SK-N-MC (cell line): ENCODE measurements around the gene FRA10AC1.

Source experiments
- DNase-seq: peaks from one replicate; pipeline ENCODE4 v3.0.0-alpha.2; 2011; ENCODE audit warnings: low read depth, low spot score
- H3K27ac ChIP-seq: fragments of 200-600 bp; sonication (generic); 2 replicates; pipeline ENCODE4 v1.5.1; 2016; ENCODE audit warnings: mixed run types
- H3K36me3 ChIP-seq: fragments of 200-600 bp; sonication (generic); 2 replicates; pipeline ENCODE4 v1.6.1; 2017; ENCODE audit warnings: antibody characterized with exemption, low read length, mixed read lengths; ENCODE audit not compliant: insufficient read depth
- H3K4me3 ChIP-seq: fragments of 200-600 bp; sonication (generic); 2 replicates; pipeline ENCODE4 v1.5.1; 2016
- H3K9ac ChIP-seq: fragments of 200-600 bp; sonication (generic); 2 replicates; pipeline ENCODE4 v1.8.0; 2017; ENCODE audit warnings: mixed run types, mixed read lengths; ENCODE audit not compliant: insufficient read length
- H3K9me3 ChIP-seq: fragments of 200-600 bp; sonication (generic); 2 replicates; pipeline ENCODE4 v1.6.1; 2017; ENCODE audit warnings: low read depth, mild to moderate bottlenecking, antibody characterized with exemption, low read length, moderate library complexity, mixed read lengths
- EZH2 ChIP-seq: fragments of 200-600 bp; sonication (generic); IDR thresholded peaks from one replicate; pipeline ENCODE4 v1.6.1; 2017; ENCODE audit warnings: antibody characterized with exemption
- FOXP2 ChIP-seq: optimal IDR thresholded peaks from 2 replicates; pipeline ENCODE3; 2011; ENCODE audit warnings: mild to moderate bottlenecking, moderate library complexity; ENCODE audit not compliant: insufficient read depth; ENCODE audit errors: extremely low read length, control extremely low read depth
- POLR2AphosphoS5 ChIP-seq: IDR thresholded peaks from 2 replicates; pipeline ENCODE4 v1.6.1; 2012; ENCODE audit warnings: mild to moderate bottlenecking, low read depth, low read length, borderline replicate concordance

FRA10AC1 gene

GRCh38 chr10:93687737-93688136 is 14.7 kb downstream of the FRA10AC1 start:
- DNase-seq = no peak
- Histone ChIP-seq H3K36me3 (no peaks in the 10 kb centered on the region), H3K9me3 (no peaks in the 10 kb centered on the region)

GRCh38 chr10:93680412-93681047 is 21.9 kb downstream of the FRA10AC1 start:
- H3K36me3 ChIP-seq = no peaks in the 10 kb centered on the region; the same call in 1 of the 2 replicates
- no peak overlapping the region for H3K9ac ChIP-seq
- H3K4me3 ChIP-seq = no peak overlapping the region
- DNase-seq = no peak
- TF ChIP-seq POLR2AphosphoS5 (no peak), EZH2 (no peak), FOXP2 (no peak)
- H3K27ac ChIP-seq = no peak overlapping the region
- H3K9me3 ChIP-seq = no peaks in the 10 kb centered on the region

More at GRCh38 chr10:93687737-93688136, 14.7 kb downstream of the FRA10AC1 start:
- no peak overlapping the region for H3K4me3 ChIP-seq
- no peak overlapping the region for H3K27ac ChIP-seq
- TF ChIP-seq EZH2 (no peak), FOXP2 (no peak), POLR2AphosphoS5 (no peak)
- no peak overlapping the region for H3K9ac ChIP-seq

DNA sequence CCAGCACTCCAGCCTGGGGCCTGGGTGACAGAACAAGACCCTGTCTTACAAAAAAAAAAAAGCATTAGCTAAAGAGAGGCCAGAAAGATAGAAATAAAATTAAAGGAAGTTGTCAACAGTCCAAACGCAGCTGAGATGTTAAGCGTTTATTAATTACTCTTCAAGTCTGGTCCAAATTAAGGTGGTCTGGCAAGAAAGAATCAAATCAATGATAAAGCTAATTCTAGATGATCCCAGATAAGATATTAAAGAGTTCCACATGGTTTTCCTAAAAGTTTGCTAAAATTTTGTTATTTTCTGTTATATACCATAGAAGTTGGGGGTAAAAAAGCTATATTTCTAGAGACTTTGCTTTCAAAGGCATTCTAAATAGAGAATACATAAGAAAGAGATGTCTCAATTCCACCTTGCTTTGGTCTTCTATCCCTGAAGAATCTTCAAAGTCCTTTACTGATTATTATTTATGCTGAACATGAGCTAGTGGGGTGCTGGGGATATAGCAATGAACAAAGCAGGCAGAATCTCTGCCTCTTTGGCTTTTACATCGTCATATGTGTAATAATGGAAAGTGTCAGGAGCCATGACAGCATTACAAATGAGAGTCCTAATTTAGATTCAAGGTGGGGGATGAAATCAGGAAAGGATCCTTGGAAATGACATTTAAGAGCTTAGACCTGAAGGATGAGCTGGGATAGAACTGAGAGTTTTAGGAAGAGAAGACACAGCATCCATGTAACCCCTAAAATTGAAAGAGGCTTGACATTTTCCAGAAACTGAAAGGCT is 23.4 kb downstream of the FRA10AC1 start:
- no peak overlapping the region for H3K4me3 ChIP-seq
- H3K9ac ChIP-seq = no peak overlapping the region
- no peaks in the 10 kb centered on the region for H3K9me3 ChIP-seq
- no peak for DNase-seq
- TF ChIP-seq FOXP2 (no peak), EZH2 (no peak), POLR2AphosphoS5 (no peak)
- no peak overlapping the region for H3K27ac ChIP-seq
- H3K36me3 ChIP-seq = no peaks in the 10 kb centered on the region; the same call in 1 of the 2 replicates

DNA sequence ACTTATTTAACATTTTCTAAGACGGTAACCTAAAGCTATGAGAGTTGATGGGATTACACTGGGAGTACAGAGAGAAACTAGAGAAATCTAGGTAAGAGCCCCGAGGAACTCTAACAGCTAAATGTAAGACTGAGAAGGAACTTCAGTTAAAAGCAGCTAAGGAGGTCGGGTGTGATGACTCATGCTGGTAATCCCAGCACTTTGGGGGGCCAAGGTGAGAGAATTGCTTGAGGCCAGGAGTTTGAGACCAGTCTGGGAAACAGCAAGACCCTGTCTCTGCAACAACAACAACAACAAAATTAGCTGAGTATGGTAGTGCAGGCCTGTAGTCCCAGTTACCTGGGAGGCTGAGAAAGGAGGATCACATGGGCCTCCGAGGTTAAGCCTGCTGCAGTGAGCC is 24.0 kb downstream of the FRA10AC1 start:
- TF ChIP-seq FOXP2 (no peak), POLR2AphosphoS5 (no peak), EZH2 (no peak)
- Histone ChIP-seq H3K9me3 (no peaks in the 10 kb centered on the region), H3K36me3 (no peaks in the 10 kb centered on the region; the same call in 1 of the 2 replicates), H3K4me3 (no peak overlapping the region), H3K27ac (no peak overlapping the region), H3K9ac (no peak overlapping the region)
- DNase-seq = no peak

DNA sequence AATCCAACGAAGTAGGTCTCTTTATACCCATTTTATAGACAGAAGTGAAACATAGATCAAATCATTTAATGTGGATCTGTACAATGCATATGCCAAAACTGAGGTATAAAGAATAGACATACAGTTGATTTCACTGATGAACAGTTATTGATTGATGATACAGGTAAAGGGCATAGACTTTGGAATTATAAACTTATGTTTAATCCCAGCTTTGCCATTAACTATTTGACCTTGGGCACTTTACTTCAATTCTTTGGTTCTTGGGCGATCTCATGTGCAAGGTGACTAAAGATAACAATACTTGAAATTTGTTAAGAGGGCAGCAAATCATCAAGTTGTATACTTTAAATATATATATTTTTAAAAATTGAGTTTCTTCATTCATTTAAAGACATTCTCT is 28.6 kb downstream of the FRA10AC1 start:
- Histone ChIP-seq H3K27ac (no peak overlapping the region), H3K9me3 (no peaks in the 10 kb centered on the region), H3K9ac (no peak overlapping the region), H3K36me3 (peaks cover 2% of the 10 kb centered on the region; the same call in 1 of the 2 replicates), H3K4me3 (no peak overlapping the region)
- DNase-seq = no peak
- TF ChIP-seq FOXP2 = no peak
- TF ChIP-seq EZH2 = no peak
- no peak for TF ChIP-seq POLR2AphosphoS5

GRCh38 chr10:93672890-93673289 is 29.5 kb downstream of the FRA10AC1 start:
- no peak for TF ChIP-seq FOXP2
- TF ChIP-seq POLR2AphosphoS5 = no peak
- Histone ChIP-seq H3K36me3 (peaks cover 4% of the 10 kb centered on the region; the same call in 1 of the 2 replicates), H3K27ac (no peak overlapping the region), H3K9me3 (no peaks in the 10 kb centered on the region), H3K4me3 (no peak overlapping the region), H3K9ac (no peak overlapping the region)
- no peak for DNase-seq

DNA sequence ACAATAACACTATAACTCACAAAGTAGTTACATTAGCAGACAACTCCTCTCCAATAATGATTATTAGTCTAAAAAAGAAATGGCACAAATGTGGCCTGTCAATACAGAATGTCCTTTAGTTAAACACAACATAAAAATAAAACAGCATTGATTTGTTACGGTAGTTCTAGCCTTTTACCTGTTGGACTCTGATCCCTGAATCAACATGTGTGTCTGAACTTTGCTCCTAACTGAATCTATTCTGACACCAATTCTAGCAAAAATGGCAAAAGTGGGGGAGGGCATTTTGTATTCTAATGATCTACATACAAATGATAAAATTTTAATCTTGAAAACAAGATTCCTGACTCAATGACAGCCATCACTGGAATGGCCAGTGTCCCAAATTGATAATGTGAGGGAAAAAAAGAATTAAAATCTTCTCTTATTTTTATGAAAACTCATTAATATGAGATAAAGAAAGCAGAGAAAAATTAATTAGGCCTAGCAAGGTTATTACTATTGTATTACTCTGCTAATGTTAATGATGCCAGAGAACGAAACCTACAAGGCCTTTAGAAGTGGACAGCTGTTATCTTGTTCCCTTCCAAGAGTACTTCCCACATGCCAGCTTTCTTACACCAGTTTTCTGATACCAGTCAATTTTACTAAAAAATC is 30.2 kb downstream of the FRA10AC1 start:
- H3K9ac ChIP-seq = no peak overlapping the region
- no peak overlapping the region for H3K27ac ChIP-seq
- peaks cover 4% of the 10 kb centered on the region; the same call in 1 of the 2 replicates for H3K36me3 ChIP-seq
- no peak overlapping the region for H3K4me3 ChIP-seq
- TF ChIP-seq FOXP2 (no peak), POLR2AphosphoS5 (no peak), EZH2 (no peak)
- DNase-seq = no peak
- H3K9me3 ChIP-seq = no peaks in the 10 kb centered on the region

GRCh38 chr10:93671042-93671441 is 31.4 kb downstream of the FRA10AC1 start:
- no peak for DNase-seq
- H3K9me3 ChIP-seq = no peaks in the 10 kb centered on the region
- no peak overlapping the region for H3K9ac ChIP-seq
- H3K27ac ChIP-seq = no peak overlapping the region
- H3K36me3 ChIP-seq = peaks cover 4% of the 10 kb centered on the region; the same call in 1 of the 2 replicates
- TF ChIP-seq POLR2AphosphoS5 = no peak
- TF ChIP-seq EZH2 = no peak
- no peak overlapping the region for H3K4me3 ChIP-seq
